GM12865 (cell line): Measurements from ENCODE around the gene RBL2.
"Not testable (repeated sequence)": the region's sequence is repeated elsewhere in the genome, so short reads cannot be mapped to it uniquely, and the experiment has no call there.

ENCODE experiments used
- DNase-seq: peaks from one replicate; pipeline ENCODE4 v3.0.0; 2010; ENCODE audit warnings: low read depth
- H3K4me3 ChIP-seq: 2 replicates; pipeline ENCODE4 v1.5.1; 2011; ENCODE audit warnings: mild to moderate bottlenecking, low read depth, low read length, control low read depth
- CTCF ChIP-seq: IDR thresholded peaks from 2 replicates; pipeline ENCODE4 v1.5.1; 2011; ENCODE audit warnings: low read length, control low read depth, low read depth, inconsistent platforms; ENCODE audit not compliant: insufficient read depth; ENCODE audit errors: missing control alignments

RBL2 gene

GRCh38 chr16:53415504-53415903 is 18.8 kb upstream of the RBL2 start:
- no peak overlapping the region for H3K4me3 ChIP-seq
- DNase-seq, result no peak
- TF ChIP-seq CTCF, result no peak

- TF ChIP-seq CTCF, result no peak
- no peak for DNase-seq
- no peak overlapping the region for H3K4me3 ChIP-seq
Measured at GRCh38 chr16:53417011-53417410, 17.3 kb upstream of the RBL2 start.

GRCh38 chr16:53417976-53418375 is 16.3 kb upstream of the RBL2 start:
- no peak for TF ChIP-seq CTCF
- no peak for DNase-seq
- H3K4me3 ChIP-seq, result no peak overlapping the region

GRCh38 chr16:53419383-53419709 is 14.9 kb upstream of the RBL2 start:
- not testable (repeated sequence) for DNase-seq, H3K4me3 ChIP-seq

GRCh38 chr16:53421248-53421647 is 13.0 kb upstream of the RBL2 start:
- no peak for DNase-seq
- no peak for TF ChIP-seq CTCF

GRCh38 chr16:53423968-53424367 is 10.3 kb upstream of the RBL2 start:
- H3K4me3 ChIP-seq, DNase-seq: not testable (repeated sequence)

More at GRCh38 chr16:53421248-53421647, 13.0 kb upstream of the RBL2 start:
- H3K4me3 ChIP-seq, result no peak overlapping the region

- no peak overlapping the region for H3K4me3 ChIP-seq
- no peak for TF ChIP-seq CTCF
- no peak for DNase-seq
Measured at GRCh38 chr16:53428681-53429080, 5.6 kb upstream of the RBL2 start.

GRCh38 chr16:53429221-53429943 is 4.9 kb upstream of the RBL2 start:
- no peak for TF ChIP-seq CTCF
- no peak for DNase-seq
- H3K4me3 ChIP-seq, result no peak overlapping the region
